ENCODE data around the gene SNX12. TPM values are rescaled to one million over a fixed set of nuclear protein-coding genes. Genes with fewer than 3 reads are reported as not detected.

SNX12 gene
- total RNA-seq, 1 experiment from 2014 or later = 43.7 TPM

DNA sequence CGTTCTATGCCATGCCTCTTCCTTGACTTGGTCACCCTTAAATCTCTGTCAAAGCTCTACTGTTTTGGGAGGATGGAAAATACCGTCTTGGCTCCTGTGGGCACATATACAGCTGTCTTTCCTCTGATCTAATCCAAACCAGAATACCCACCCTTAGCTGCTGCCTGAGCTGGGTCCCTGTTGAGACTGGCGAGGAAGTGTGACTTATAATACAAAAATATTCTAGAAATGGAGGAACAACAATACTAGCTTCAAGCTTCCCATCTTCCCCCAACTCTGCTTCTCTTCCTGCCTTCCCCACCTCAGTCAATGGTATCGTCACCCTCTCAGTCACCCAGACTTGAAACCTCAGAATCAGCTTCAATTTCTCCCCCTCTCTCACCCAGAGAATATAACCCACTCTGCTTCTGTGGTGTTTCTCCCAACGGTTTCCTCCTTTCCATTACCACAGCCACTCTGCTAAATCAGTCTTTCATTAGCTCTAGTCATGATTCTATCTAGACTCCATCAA, 43.8 kb upstream of the SNX12 start:
- Histone ChIP-seq H2AFZ (ENCODE audit: low read depth, low read length, poor library complexity, severe bottlenecking) (no peak overlapping the region), H4K20me1 (ENCODE audit: insufficient read depth) (no peaks in the 10 kb centered on the region), H3K36me3 (ENCODE audit: control insufficient read depth in 1 of 2, insufficient read depth in 2 of 2, low read length in 2 of 2) (no peaks in the 10 kb centered on the region), H3K4me3 (replicated peaks in 1 of 2; ENCODE audit: low read depth in 1 of 2, low read length in 2 of 2) (no peak overlapping the region), H3K9ac (ENCODE audit: low read length) (no peak overlapping the region), H3K27ac (ENCODE audit: low read depth, low read length) (no peak overlapping the region), H3K9me2 (ENCODE audit: insufficient read depth) (no peaks in the 10 kb centered on the region), H3K4me2 (ENCODE audit: low read length) (no peak overlapping the region), H3K9me3 (ENCODE audit: control insufficient read depth in 1 of 2, insufficient read depth in 1 of 2, low read depth in 1 of 2, low read length in 2 of 2) (no peaks in the 10 kb centered on the region), H3K79me2 (ENCODE audit: insufficient read depth, low read length) (no peaks in the 10 kb centered on the region), H3K4me1 (ENCODE audit: control insufficient read depth in 1 of 2, insufficient read depth in 2 of 2, low read length in 2 of 2) (no peaks in the 10 kb centered on the region), H3K27me3 (ENCODE audit: insufficient read depth, low read length) (no peaks in the 10 kb centered on the region)
- no TSS peak for BruUV-seq (replicated peaks)
- intact Hi-C loops (cut with micrococcal nuclease) = no loop called here
- ATAC-seq = no peak
- POLR2A ChIA-PET = no interaction called here
- RAD21 ChIA-PET (ENCODE audit: low non-redundant PET in 1 of 2, low total read pairs in 2 of 2, uncharacterized antibody in 2 of 2, unreplicated experiment in 2 of 2) = no interaction called here
- DNase-seq (ENCODE audit: low read depth, low spot score) = no peak
- TF ChIP-seq CBX3 (IDR thresholded peaks at IDR 0.05; ENCODE audit: low read depth) (no peak), CEBPB (IDR thresholded peaks at IDR 0.05; ENCODE audit: low read depth) (no peak), EGR1 (IDR thresholded peaks at IDR 0.05; ENCODE audit: low read depth) (no peak), EZH2phosphoT487 (IDR thresholded peaks at IDR 0.05; ENCODE audit: borderline replicate concordance) (no peak), SRF (IDR thresholded peaks at IDR 0.05; ENCODE audit: low read depth) (no peak), EZH2 (IDR thresholded peaks at IDR 0.05) (no peak), POLR2A (IDR thresholded peaks at IDR 0.05; ENCODE audit: borderline replicate concordance, extremely low read depth, insufficient read depth, insufficient read length) (no peak), ZFX (IDR thresholded peaks at IDR 0.05) (no peak), FOSL1 (IDR thresholded peaks at IDR 0.05; ENCODE audit: low read depth) (no peak), SP1 (IDR thresholded peaks at IDR 0.05; ENCODE audit: low read depth) (no peak), ELF1 (IDR thresholded peaks at IDR 0.05; ENCODE audit: borderline replicate concordance, low read depth) (no peak), JUND (IDR thresholded peaks at IDR 0.05) (no peak), YY1 (IDR thresholded peaks at IDR 0.05; ENCODE audit: extremely low read depth, insufficient replicate concordance, low read depth, low read length) (no peak), TCF7L2 (IDR thresholded peaks at IDR 0.05; ENCODE audit: borderline replicate concordance, extremely low read depth, insufficient read depth, insufficient read length) (no peak), ZNF274 (IDR thresholded peaks at IDR 0.05; ENCODE audit: low read depth, low read length) (no peak), POLR2AphosphoS5 (IDR thresholded peaks at IDR 0.05; ENCODE audit: low read depth, low read length) (no peak)
- TF ChIP-seq, protein P1, sequence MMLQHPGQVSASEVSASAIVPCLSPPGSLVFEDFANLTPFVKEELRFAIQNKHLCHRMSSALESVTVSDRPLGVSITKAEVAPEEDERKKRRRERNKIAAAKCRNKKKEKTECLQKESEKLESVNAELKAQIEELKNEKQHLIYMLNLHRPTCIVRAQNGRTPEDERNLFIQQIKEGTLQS (IDR thresholded peaks at IDR 0.05) = no peak
- TF ChIP-seq, protein P2, sequence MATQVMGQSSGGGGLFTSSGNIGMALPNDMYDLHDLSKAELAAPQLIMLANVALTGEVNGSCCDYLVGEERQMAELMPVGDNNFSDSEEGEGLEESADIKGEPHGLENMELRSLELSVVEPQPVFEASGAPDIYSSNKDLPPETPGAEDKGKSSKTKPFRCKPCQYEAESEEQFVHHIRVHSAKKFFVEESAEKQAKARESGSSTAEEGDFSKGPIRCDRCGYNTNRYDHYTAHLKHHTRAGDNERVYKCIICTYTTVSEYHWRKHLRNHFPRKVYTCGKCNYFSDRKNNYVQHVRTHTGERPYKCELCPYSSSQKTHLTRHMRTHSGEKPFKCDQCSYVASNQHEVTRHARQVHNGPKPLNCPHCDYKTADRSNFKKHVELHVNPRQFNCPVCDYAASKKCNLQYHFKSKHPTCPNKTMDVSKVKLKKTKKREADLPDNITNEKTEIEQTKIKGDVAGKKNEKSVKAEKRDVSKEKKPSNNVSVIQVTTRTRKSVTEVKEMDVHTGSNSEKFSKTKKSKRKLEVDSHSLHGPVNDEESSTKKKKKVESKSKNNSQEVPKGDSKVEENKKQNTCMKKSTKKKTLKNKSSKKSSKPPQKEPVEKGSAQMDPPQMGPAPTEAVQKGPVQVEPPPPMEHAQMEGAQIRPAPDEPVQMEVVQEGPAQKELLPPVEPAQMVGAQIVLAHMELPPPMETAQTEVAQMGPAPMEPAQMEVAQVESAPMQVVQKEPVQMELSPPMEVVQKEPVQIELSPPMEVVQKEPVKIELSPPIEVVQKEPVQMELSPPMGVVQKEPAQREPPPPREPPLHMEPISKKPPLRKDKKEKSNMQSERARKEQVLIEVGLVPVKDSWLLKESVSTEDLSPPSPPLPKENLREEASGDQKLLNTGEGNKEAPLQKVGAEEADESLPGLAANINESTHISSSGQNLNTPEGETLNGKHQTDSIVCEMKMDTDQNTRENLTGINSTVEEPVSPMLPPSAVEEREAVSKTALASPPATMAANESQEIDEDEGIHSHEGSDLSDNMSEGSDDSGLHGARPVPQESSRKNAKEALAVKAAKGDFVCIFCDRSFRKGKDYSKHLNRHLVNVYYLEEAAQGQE (IDR thresholded peaks at IDR 0.05; ENCODE audit: low read depth) = no peak
- TF ChIP-seq, protein P3, sequence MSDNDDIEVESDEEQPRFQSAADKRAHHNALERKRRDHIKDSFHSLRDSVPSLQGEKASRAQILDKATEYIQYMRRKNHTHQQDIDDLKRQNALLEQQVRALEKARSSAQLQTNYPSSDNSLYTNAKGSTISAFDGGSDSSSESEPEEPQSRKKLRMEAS (IDR thresholded peaks at IDR 0.05) = no peak
- CTCF ChIA-PET = no interaction called here

All from HCT116 (cell line).